ENCODE measurements around the gene CFAP221. TPM values are rescaled to one million over a fixed set of nuclear protein-coding genes. Genes with fewer than 3 reads are reported as not detected.

Gene CFAP221
- total and polyA plus RNA-seq, 10 of the 15 experiments (the other 5 are each of a cell fraction or from before 2014, with no cell fraction given) = not detected

GRCh38 chr2:119545754-119546446 lies 1.7 kb downstream of the CFAP221 start:
- Histone ChIP-seq H3K27me3 (replicated peaks in 1 of 2; ENCODE audit: control insufficient read depth in 2 of 2, insufficient read depth in 2 of 2, low read length in 1 of 2) (peaks cover 0 to 5% of the 10 kb centered on the region in 2 experiments; a peak in 3 of 4 replicates), H4K20me1 (ENCODE audit: control insufficient read depth, insufficient read depth) (no peaks in the 10 kb centered on the region), H3K4me2 (ENCODE audit: control insufficient read depth, insufficient read depth) (no peak overlapping the region), H3K27ac (ENCODE audit: control insufficient read depth, insufficient read depth) (no peak overlapping the region), H3K36me3 (ENCODE audit: control insufficient read depth in 2 of 2, insufficient read depth in 2 of 2, low read length in 1 of 2) (no peaks in the 10 kb centered on the region), H3K4me3 (no peak overlapping the region), H2AFZ (ENCODE audit: control insufficient read depth, low read depth, low read length) (no peak overlapping the region), H3K9ac (ENCODE audit: control insufficient read depth, insufficient read depth, low read length) (no peak overlapping the region), H3K79me2 (ENCODE audit: control insufficient read depth, insufficient read depth, low read length) (no peaks in the 10 kb centered on the region), H3K9me3 (replicated peaks; ENCODE audit: control insufficient read depth, insufficient read depth, low read length) (no peaks in the 10 kb centered on the region), H3K4me1 (ENCODE audit: control insufficient read depth, insufficient read depth, low read length) (no peaks in the 10 kb centered on the region)
- ChIA-PET POLR2A (no interaction called here), SMC1A (ENCODE audit: uncharacterized antibody, unreplicated experiment) (no interaction called here), RAD21 (ENCODE audit: unreplicated experiment) (no interaction called here), CTCF (no interaction called here)
- FAIRE-seq (no peak), DNase-seq (ENCODE audit: low read depth, low spot score) (no peak), ATAC-seq (no peak)
- 44% methylated on average over 6 of the region's 6 CpGs for WGBS (ENCODE audit: insufficient coverage, insufficient replicate concordance, low lambda C conversion rate, missing lambda C conversion rate)
- BruUV-seq (replicated peaks) = no TSS peak
- in situ Hi-C loops (cut with MboI) (no loop called here), intact Hi-C loops (cut with micrococcal nuclease; ENCODE audit: unreplicated experiment) (no loop called here)
- TF ChIP-seq EGR1 (IDR thresholded peaks at IDR 0.05; ENCODE audit: borderline replicate concordance in 1 of 2, low read depth in 2 of 2, low read length in 2 of 2) (no peak), PBX3 (IDR thresholded peaks at IDR 0.05; ENCODE audit: insufficient replicate concordance, low read depth, low read length) (no peak), NR2C2 (IDR thresholded peaks at IDR 0.05; ENCODE audit: borderline replicate concordance, control insufficient read depth, insufficient read length, low read depth) (no peak), ESRRA (IDR thresholded peaks at IDR 0.05; ENCODE audit: low read length) (no peak), SREBF2 (IDR thresholded peaks at IDR 0.05; ENCODE audit: low read length) (no peak), NFIC (IDR thresholded peaks at IDR 0.05; ENCODE audit: low read depth, low read length) (no peak), FOXM1 (IDR thresholded peaks at IDR 0.05; ENCODE audit: low read depth, low read length) (no peak), SP1 (IDR thresholded peaks at IDR 0.05; ENCODE audit: low read depth, low read length) (no peak), KAT2A (conservative IDR thresholded peaks at IDR 0.05; ENCODE audit: control insufficient read depth, low read depth, low read length) (no peak), SKIL (IDR thresholded peaks at IDR 0.05; ENCODE audit: low read depth, poor library complexity, severe bottlenecking) (no peak), PML (IDR thresholded peaks at IDR 0.05; ENCODE audit: low read length) (no peak), E4F1 (IDR thresholded peaks at IDR 0.05; ENCODE audit: borderline replicate concordance, partially characterized antibody) (no peak), NKRF (conservative IDR thresholded peaks at IDR 0.05) (no peak), ZBED1 (IDR thresholded peaks at IDR 0.05; ENCODE audit: borderline replicate concordance) (no peak)
